ENCODE data around the gene SCN1B.

DNA sequence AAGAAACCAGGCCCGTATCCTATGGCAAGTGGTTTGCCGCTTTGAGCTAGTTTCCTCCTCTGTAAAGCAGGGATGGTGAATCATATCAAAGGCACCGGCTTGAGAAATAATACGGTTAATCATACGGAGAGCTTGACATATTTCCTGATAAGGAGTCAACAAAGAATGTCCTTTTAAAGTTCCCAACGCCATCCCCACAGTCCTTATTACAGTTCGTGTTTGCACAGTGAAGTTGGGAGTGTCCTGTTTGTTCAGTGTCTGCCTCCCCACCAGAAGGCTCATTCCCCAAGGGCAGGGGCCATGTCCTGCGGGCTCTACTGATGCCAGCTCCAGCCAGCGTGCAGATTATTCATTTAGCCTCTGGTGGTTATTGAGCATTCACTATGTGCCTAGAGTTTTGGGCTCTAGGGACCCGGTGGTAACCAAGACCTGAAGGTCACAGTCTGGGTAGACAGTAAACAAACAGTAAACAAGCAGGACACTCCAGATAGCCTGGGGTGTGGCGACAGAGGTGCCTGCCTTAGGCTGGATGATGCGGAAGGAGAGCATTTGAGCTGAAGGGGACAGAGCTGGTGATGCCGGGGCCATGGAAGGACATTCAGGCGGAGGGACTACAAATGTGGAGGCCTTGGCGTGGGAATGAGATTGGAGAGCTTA lies 23.8 kb upstream of the SCN1B start:
- TF ChIP-seq, protein P1, sequence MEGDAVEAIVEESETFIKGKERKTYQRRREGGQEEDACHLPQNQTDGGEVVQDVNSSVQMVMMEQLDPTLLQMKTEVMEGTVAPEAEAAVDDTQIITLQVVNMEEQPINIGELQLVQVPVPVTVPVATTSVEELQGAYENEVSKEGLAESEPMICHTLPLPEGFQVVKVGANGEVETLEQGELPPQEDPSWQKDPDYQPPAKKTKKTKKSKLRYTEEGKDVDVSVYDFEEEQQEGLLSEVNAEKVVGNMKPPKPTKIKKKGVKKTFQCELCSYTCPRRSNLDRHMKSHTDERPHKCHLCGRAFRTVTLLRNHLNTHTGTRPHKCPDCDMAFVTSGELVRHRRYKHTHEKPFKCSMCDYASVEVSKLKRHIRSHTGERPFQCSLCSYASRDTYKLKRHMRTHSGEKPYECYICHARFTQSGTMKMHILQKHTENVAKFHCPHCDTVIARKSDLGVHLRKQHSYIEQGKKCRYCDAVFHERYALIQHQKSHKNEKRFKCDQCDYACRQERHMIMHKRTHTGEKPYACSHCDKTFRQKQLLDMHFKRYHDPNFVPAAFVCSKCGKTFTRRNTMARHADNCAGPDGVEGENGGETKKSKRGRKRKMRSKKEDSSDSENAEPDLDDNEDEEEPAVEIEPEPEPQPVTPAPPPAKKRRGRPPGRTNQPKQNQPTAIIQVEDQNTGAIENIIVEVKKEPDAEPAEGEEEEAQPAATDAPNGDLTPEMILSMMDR (conservative IDR thresholded peaks at IDR 0.05; ENCODE audit: low read length) = no peak
- no peak for TF ChIP-seq EZH2phosphoT487 (IDR thresholded peaks at IDR 0.05; ENCODE audit: borderline replicate concordance)
